Osteoblast (primary cell): Measurements from ENCODE around the gene NUFIP2. TPM values are rescaled to one million over a fixed set of nuclear protein-coding genes. Genes with fewer than 3 reads are reported as not detected.
"Not testable (repeated sequence)": the region's sequence is repeated elsewhere in the genome, so short reads cannot be mapped to it uniquely, and the experiment has no call there.

Experiments used
- DNase-seq: peaks from one replicate; pipeline ENCODE4 v3.0.0; 2011; ENCODE audit warnings: low spot score, mixed read lengths; ENCODE audit not compliant: insufficient read length; ENCODE audit errors: missing footprints
- H2AFZ ChIP-seq: 2 replicates; pipeline ENCODE4 v1.6.0; 2011; ENCODE audit warnings: mild to moderate bottlenecking, low read length
- H3K27ac ChIP-seq: 2 replicates; pipeline ENCODE4 v1.5.1; 2011; ENCODE audit warnings: mild to moderate bottlenecking, low read depth, low read length, moderate library complexity
- H3K27me3 ChIP-seq: 2 replicates; pipeline ENCODE4 v1.6.0; 2012; ENCODE audit warnings: mild to moderate bottlenecking, control low read depth, inconsistent platforms, low read length, moderate library complexity; ENCODE audit not compliant: insufficient read depth
- H3K36me3 ChIP-seq: 2 replicates; pipeline ENCODE4 v1.5.1; 2011; ENCODE audit warnings: mild to moderate bottlenecking, low read length, control low read depth, moderate library complexity; ENCODE audit not compliant: insufficient read depth
- H3K4me1 ChIP-seq: 2 replicates; pipeline ENCODE4 v1.5.1; 2011; ENCODE audit warnings: mild to moderate bottlenecking, low read length, control low read depth, moderate library complexity; ENCODE audit not compliant: insufficient read depth
- H3K4me2 ChIP-seq: 2 replicates; pipeline ENCODE4 v1.6.0; 2011; ENCODE audit warnings: mild to moderate bottlenecking, low read length; ENCODE audit not compliant: insufficient read depth
- H3K4me3 ChIP-seq: fragments of 200-600 bp; sonication (generic); 3 replicates; pipeline ENCODE4 v1.5.1; 2012; ENCODE audit warnings: mild to moderate bottlenecking, low read length, inconsistent platforms; ENCODE audit not compliant: insufficient read depth
- H3K79me2 ChIP-seq: 2 replicates; pipeline ENCODE4 v1.6.0; 2012; ENCODE audit warnings: mild to moderate bottlenecking, low read length, control low read depth, inconsistent platforms; ENCODE audit not compliant: insufficient read depth
- H3K9me3 ChIP-seq: 2 replicates; pipeline ENCODE4 v1.5.1; 2011; ENCODE audit warnings: low read depth, low read length, control low read depth
- H4K20me1 ChIP-seq: 2 replicates; pipeline ENCODE4 v1.6.0; 2012; ENCODE audit warnings: mild to moderate bottlenecking, low read length, control low read depth; ENCODE audit not compliant: insufficient read depth
- CTCF ChIP-seq: IDR thresholded peaks from 2 replicates; pipeline ENCODE4 v1.5.1; 2011; ENCODE audit warnings: mild to moderate bottlenecking, low read depth, low read length, moderate library complexity; ENCODE audit errors: extremely low read depth
- total RNA-seq: library from RNA; depleted of rRNA; stranded (reverse); fragments of >200 nt; gene quantifications from 2 replicates; pipeline ENCODE4 v1.2.3, GENCODE V29; 2012

Gene NUFIP2
- total RNA-seq, 1 donor = 56.8 TPM

GRCh38 chr17:29240477-29240876, 53.5 kb downstream of the NUFIP2 start:
- Histone ChIP-seq H3K36me3 (no peaks in the 10 kb centered on the region), H3K4me1 (peaks cover 43% of the 10 kb centered on the region), H3K4me3 (no peak overlapping the region), H3K9me3 (no peaks in the 10 kb centered on the region), H3K27ac (peak overlapping the region; percentile 46), H3K27me3 (no peaks in the 10 kb centered on the region), H4K20me1 (no peaks in the 10 kb centered on the region), H2AFZ (no peak overlapping the region), H3K79me2 (no peaks in the 10 kb centered on the region), H3K4me2 (peak overlapping the region; percentile 42)
- no peak for DNase-seq
- TF ChIP-seq CTCF = no peak

GRCh38 chr17:29238133-29238850, 55.7 kb downstream of the NUFIP2 start:
- peak overlapping the region; percentile 1 for H2AFZ ChIP-seq
- no peak for TF ChIP-seq CTCF

GRCh38 chr17:29237476-29238132, 56.3 kb downstream of the NUFIP2 start:
- Histone ChIP-seq H3K9me3 (no peaks in the 10 kb centered on the region), H3K27me3 (no peaks in the 10 kb centered on the region), H3K4me3 (no peak overlapping the region), H3K4me2 (peak overlapping the region; percentile 29), H3K79me2 (no peaks in the 10 kb centered on the region), H3K4me1 (peaks cover 43% of the 10 kb centered on the region), H4K20me1 (no peaks in the 10 kb centered on the region), H2AFZ (no peak overlapping the region), H3K36me3 (no peaks in the 10 kb centered on the region), H3K27ac (peak overlapping the region; percentile 88)
- peak; percentile 57 for DNase-seq
- TF ChIP-seq CTCF = no peak

More at GRCh38 chr17:29238133-29238850, 55.7 kb downstream of the NUFIP2 start:
- DNase-seq = peak; percentile 65
- Histone ChIP-seq H3K27me3 (no peaks in the 10 kb centered on the region), H3K9me3 (no peaks in the 10 kb centered on the region), H3K4me1 (peaks cover 43% of the 10 kb centered on the region), H3K4me2 (peak overlapping the region; percentile 29), H3K79me2 (no peaks in the 10 kb centered on the region), H3K36me3 (no peaks in the 10 kb centered on the region), H3K4me3 (peak overlapping the region; percentile 13), H4K20me1 (no peaks in the 10 kb centered on the region), H3K27ac (peak overlapping the region; percentile 88)

GRCh38 chr17:29235904-29236303, 58.0 kb downstream of the NUFIP2 start:
- DNase-seq = no peak
- Histone ChIP-seq H3K36me3 (no peaks in the 10 kb centered on the region), H4K20me1 (no peaks in the 10 kb centered on the region), H3K27me3 (no peaks in the 10 kb centered on the region), H3K27ac (no peak overlapping the region), H3K4me1 (peaks cover 32% of the 10 kb centered on the region), H3K79me2 (no peaks in the 10 kb centered on the region), H3K4me3 (no peak overlapping the region), H3K9me3 (no peaks in the 10 kb centered on the region), H2AFZ (no peak overlapping the region), H3K4me2 (no peak overlapping the region)
- TF ChIP-seq CTCF = no peak

GRCh38 chr17:29234972-29235371, 59.0 kb downstream of the NUFIP2 start:
- not testable (repeated sequence) for DNase-seq, H3K4me3 ChIP-seq, H4K20me1 ChIP-seq, H3K79me2 ChIP-seq, H2AFZ ChIP-seq, H3K27me3 ChIP-seq, H3K4me2 ChIP-seq, H3K27ac ChIP-seq, H3K9me3 ChIP-seq, H3K36me3 ChIP-seq
- peaks cover 23% of the 10 kb centered on the region for H3K4me1 ChIP-seq
